KMS-11 (cell line): ENCODE measurements around the gene GPR137C.

Source experiments
- H2AFZ ChIP-seq: fragments of 200-600 bp; sonication (generic); 2 replicates; pipeline ENCODE4 v1.6.1; 2016; ENCODE audit warnings: antibody characterized with exemption, mixed run types, low read depth
- H3K27ac ChIP-seq: fragments of 200-600 bp; sonication (generic); 2 replicates; pipeline ENCODE4 v1.6.1; 2016; ENCODE audit warnings: mild to moderate bottlenecking, mixed run types
- H3K27me3 ChIP-seq: fragments of 200-600 bp; sonication (generic); 2 replicates; pipeline ENCODE4 v1.6.1; 2017; ENCODE audit warnings: mild to moderate bottlenecking, low read depth, mixed run types, moderate library complexity; ENCODE audit not compliant: insufficient read depth
- H3K36me3 ChIP-seq: fragments of 200-600 bp; sonication (generic); 2 replicates; pipeline ENCODE4 v1.6.1; 2017; ENCODE audit warnings: mild to moderate bottlenecking, mixed run types; ENCODE audit not compliant: insufficient read depth
- H3K4me1 ChIP-seq: fragments of 200-600 bp; sonication (generic); 2 replicates; pipeline ENCODE4 v1.6.1; 2016; ENCODE audit warnings: mild to moderate bottlenecking, low read depth, mixed run types; ENCODE audit not compliant: poor library complexity, severe bottlenecking
- H3K4me2 ChIP-seq: fragments of 200-600 bp; sonication (generic); 2 replicates; pipeline ENCODE4 v1.7.0; 2016; ENCODE audit warnings: mild to moderate bottlenecking, mixed run types
- H3K4me3 ChIP-seq: fragments of 200-600 bp; sonication (generic); IDR thresholded peaks from 2 replicates; pipeline ENCODE4 v1.6.1; 2017; ENCODE audit warnings: low read depth, low read length, mixed read lengths; ENCODE audit not compliant: insufficient read depth
- H3K79me2 ChIP-seq: fragments of 200-600 bp; sonication (generic); 2 replicates; pipeline ENCODE4 v1.6.1; 2016; ENCODE audit warnings: low read depth, mixed run types; ENCODE audit not compliant: insufficient read depth
- H3K9ac ChIP-seq: fragments of 200-600 bp; sonication (generic); 2 replicates; pipeline ENCODE4 v1.6.1; 2016; ENCODE audit warnings: mild to moderate bottlenecking, mixed run types
- H4K20me1 ChIP-seq: fragments of 200-600 bp; sonication (generic); 2 replicates; pipeline ENCODE4 v1.6.1; 2016; ENCODE audit warnings: mild to moderate bottlenecking, mixed run types; ENCODE audit not compliant: insufficient read depth
- CTCF ChIP-seq: fragments of 200-600 bp; sonication (generic); conservative IDR thresholded peaks from 2 replicates; pipeline ENCODE4 v1.6.1; 2017; ENCODE audit warnings: low read depth, mild to moderate bottlenecking, antibody characterized with exemption, low read length, moderate library complexity, mixed read lengths

GPR137C gene

GRCh38 chr14:52552063-52552988 is at the start of gene GPR137C, which contains the start of gene TXNDC16:
Gene GPR137C, plus strand, starts transcription at chr14:52552836. Its CDS starts 312 bp downstream, at chr14:52553148.
Gene TXNDC16, minus strand, starts transcription at chr14:52552505. Its CDS starts 8,948 bp downstream, at chr14:52543557.
- Histone ChIP-seq H3K36me3 (no peaks in the 10 kb centered on the region), H3K4me2 (peak within 1 kb of the TSS; percentile 85), H4K20me1 (no peaks in the 10 kb centered on the region), H3K9ac (peak within 1 kb of the TSS; percentile 70), H3K4me3 (no peak within 1 kb of the TSS), H3K27me3 (no peaks in the 10 kb centered on the region), H3K79me2 (peaks cover 10% of the 10 kb centered on the region; the same call in 1 of the 2 replicates), H3K4me1 (peaks cover 17% of the 10 kb centered on the region), H2AFZ (peak within 1 kb of the TSS; percentile 91), H3K27ac (peak within 1 kb of the TSS; percentile 78)
- TF ChIP-seq CTCF, result no peak

- Histone ChIP-seq H3K27me3 (no peaks in the 10 kb centered on the region), H3K36me3 (no peaks in the 10 kb centered on the region), H3K9ac (no peak overlapping the region), H4K20me1 (no peaks in the 10 kb centered on the region), H2AFZ (no peak overlapping the region), H3K4me3 (no peak overlapping the region), H3K4me1 (no peaks in the 10 kb centered on the region), H3K27ac (no peak overlapping the region), H3K79me2 (no peaks in the 10 kb centered on the region), H3K4me2 (no peak overlapping the region)
- TF ChIP-seq CTCF, result no peak
Measured at GRCh38 chr14:52513249-52513648, 39.4 kb upstream of the GPR137C start.

GRCh38 chr14:52514046-52514811 is 38.4 kb upstream of the GPR137C start:
- H3K79me2 ChIP-seq, result no peaks in the 10 kb centered on the region
- no peaks in the 10 kb centered on the region for H4K20me1 ChIP-seq
- no peak overlapping the region for H3K27ac ChIP-seq
- H3K4me2 ChIP-seq, result no peak overlapping the region
- H2AFZ ChIP-seq, result no peak overlapping the region
- H3K36me3 ChIP-seq, result no peaks in the 10 kb centered on the region
- H3K4me1 ChIP-seq, result no peaks in the 10 kb centered on the region
- H3K27me3 ChIP-seq, result no peaks in the 10 kb centered on the region
- H3K4me3 ChIP-seq, result no peak overlapping the region
- H3K9ac ChIP-seq, result no peak overlapping the region
- no peak for TF ChIP-seq CTCF

GRCh38 chr14:52522033-52522432 is 30.6 kb upstream of the GPR137C start:
- no peak overlapping the region for H3K9ac ChIP-seq
- no peak overlapping the region for H3K4me3 ChIP-seq
- no peak overlapping the region for H3K4me2 ChIP-seq
- H3K79me2 ChIP-seq, result no peaks in the 10 kb centered on the region
- no peaks in the 10 kb centered on the region for H3K4me1 ChIP-seq
- no peak overlapping the region for H3K27ac ChIP-seq
- no peaks in the 10 kb centered on the region for H3K27me3 ChIP-seq
- no peaks in the 10 kb centered on the region for H3K36me3 ChIP-seq
- H4K20me1 ChIP-seq, result no peaks in the 10 kb centered on the region
- H2AFZ ChIP-seq, result no peak overlapping the region
- no peak for TF ChIP-seq CTCF
